ENCODE results near the gene MRAS. TPM values are rescaled to one million over a fixed set of nuclear protein-coding genes. Genes with fewer than 3 reads are reported as not detected.
A peak's percentile ranks its signal among the peaks of the same experiment; 100 is the strongest.

Gene MRAS
- polyA plus RNA-seq (ENCODE audit: insufficient read length in 3 of 3), result 10 to 100 TPM; 23.4 to 30.7 (median 29.4) TPM
- long read RNA-seq, donor 1, partial matches to known transcripts, result 0 of 1 reads
- long read RNA-seq, donor 1, other reads (novel, unspliced or antisense), result 0 of 1 reads
- long read RNA-seq, donor 2, partial matches to known transcripts, result 0 of 1 reads
- long read RNA-seq, donor 2, other reads (novel, unspliced or antisense), result 0 of 1 reads
- long read RNA-seq, donor 3, partial matches to known transcripts, result 0 of 4 reads
- long read RNA-seq, donor 3, other reads (novel, unspliced or antisense), result 0 of 4 reads
- long read RNA-seq, donor 4, partial matches to known transcripts, result 0 of 4 reads
- long read RNA-seq, donor 4, other reads (novel, unspliced or antisense), result 0 of 4 reads
- long read RNA-seq, donor 5, result 0 reads
- long read RNA-seq, donor 6, partial matches to known transcripts, result 0 of 3 reads
- long read RNA-seq, donor 6, other reads (novel, unspliced or antisense), result 0 of 3 reads
- long read RNA-seq, donor 7, partial matches to known transcripts, result 5 of 10 reads
- long read RNA-seq, donor 7, other reads (novel, unspliced or antisense), result 0 of 10 reads
- long read RNA-seq, donor 8, partial matches to known transcripts, result 0 of 5 reads
- long read RNA-seq, donor 8, other reads (novel, unspliced or antisense), result 0 of 5 reads
- long read RNA-seq, donor 9, partial matches to known transcripts, result 0 of 1 reads
- long read RNA-seq, donor 9, other reads (novel, unspliced or antisense), result 0 of 1 reads
- long read RNA-seq, donor 10, partial matches to known transcripts, result 0 of 1 reads
- long read RNA-seq, donor 10, other reads (novel, unspliced or antisense), result 0 of 1 reads
- long read RNA-seq, donor 11, partial matches to known transcripts, result 0 of 5 reads
- long read RNA-seq, donor 11, other reads (novel, unspliced or antisense), result 0 of 5 reads
- long read RNA-seq, donor 12, partial matches to known transcripts, result 0 of 1 reads
- long read RNA-seq, donor 12, other reads (novel, unspliced or antisense), result 0 of 1 reads
- long read RNA-seq, donor 13, partial matches to known transcripts, result 0 of 6 reads
- long read RNA-seq, donor 13, other reads (novel, unspliced or antisense), result 0 of 6 reads
- long read RNA-seq, donor 14, partial matches to known transcripts, result 0 of 2 reads
- long read RNA-seq, donor 14, other reads (novel, unspliced or antisense), result 0 of 2 reads
- long read RNA-seq, donor 15, partial matches to known transcripts, result 0 of 2 reads
- long read RNA-seq, donor 15, other reads (novel, unspliced or antisense), result 0 of 2 reads
- long read RNA-seq, donor 16, transcript MRAS-202 (6 exons, 1,803 nt), result major isoform, 17 of 22 reads
- long read RNA-seq, donor 16, partial matches to known transcripts, result 5 of 22 reads
- long read RNA-seq, donor 16, other reads (novel, unspliced or antisense), result 0 of 22 reads

DNA sequence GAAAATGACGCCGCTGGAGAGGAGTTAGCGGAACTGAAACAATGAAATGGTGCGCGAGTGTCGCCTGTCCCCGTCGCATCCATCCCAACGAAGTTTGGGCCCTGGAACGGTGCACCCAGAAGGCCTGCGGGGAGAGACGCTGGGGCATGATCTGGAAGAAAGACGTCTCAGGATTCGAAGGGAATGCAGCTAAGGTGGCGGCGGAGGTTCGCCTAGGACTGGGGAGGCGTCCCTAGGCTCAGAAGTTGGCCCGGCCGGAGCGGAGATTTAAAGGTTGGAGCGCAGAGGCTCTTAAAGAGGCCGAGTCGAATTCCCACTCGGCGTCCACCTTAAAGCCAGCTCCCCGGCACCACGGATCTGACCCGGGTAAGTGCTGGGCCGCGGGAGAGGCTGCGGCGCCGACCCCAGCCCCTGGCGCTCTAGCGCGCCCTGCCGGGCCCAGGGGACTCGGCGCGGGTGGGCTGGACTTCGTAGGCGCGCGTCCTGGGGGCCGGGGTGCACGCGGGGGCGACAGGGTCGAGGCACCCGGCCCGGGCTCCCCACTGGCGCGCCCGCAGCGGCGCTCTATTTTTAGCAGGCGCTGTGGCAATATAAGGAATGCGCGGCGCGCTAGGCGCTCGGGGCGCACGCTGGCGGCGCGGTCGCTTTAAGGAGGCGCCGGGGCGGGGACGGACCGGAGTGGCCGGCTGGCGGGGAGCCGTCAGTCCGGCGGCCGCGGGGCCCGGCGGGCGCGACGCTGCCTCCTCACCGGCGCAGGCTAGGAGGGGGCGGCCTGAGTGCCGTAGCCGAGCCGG, at the start of gene MRAS:
Gene MRAS, plus strand, starts transcription at position 620 of the 794 bp plus-strand sequence. CDS start 24,305 bp downstream, outside the sequence.
- peak in 4 of 11 donors; percentile 62 to 69 (median 64) for DNase-seq (ENCODE audit: extremely low read depth in 1 of 11, low read depth in 9 of 11, low spot score in 4 of 11)

DNA sequence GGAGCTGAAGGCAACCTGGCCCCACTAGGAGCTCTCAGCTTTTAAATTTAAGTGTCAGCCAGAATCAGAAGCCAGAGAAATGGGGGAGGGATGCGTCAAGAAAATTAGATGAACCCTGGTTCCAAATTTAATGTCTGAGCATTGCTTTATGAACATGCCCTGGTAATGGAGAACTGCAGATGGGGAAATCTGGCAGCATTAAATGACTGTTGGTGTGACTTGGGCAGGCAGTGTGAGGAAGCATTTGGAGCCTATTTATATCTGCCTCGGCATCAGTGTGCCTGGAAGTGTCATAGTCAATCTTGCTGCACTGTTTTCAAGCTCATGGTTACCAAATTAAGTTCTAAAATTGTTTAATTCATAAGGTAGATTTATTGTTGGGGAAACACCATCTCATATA, 47.7 kb upstream of the MRAS start:
- DNase-seq (ENCODE audit: extremely low read depth in 1 of 11, low read depth in 9 of 11, low spot score in 4 of 11), result no peak

- no peak for DNase-seq (ENCODE audit: extremely low read depth in 1 of 11, low read depth in 9 of 11, low spot score in 4 of 11)
Measured at GRCh38 chr3:138303474-138303873, 44.9 kb upstream of the MRAS start.

GRCh38 chr3:138307899-138308298, 40.5 kb upstream of the MRAS start:
- DNase-seq (ENCODE audit: extremely low read depth in 1 of 11, low read depth in 9 of 11, low spot score in 4 of 11), result no peak

DNA sequence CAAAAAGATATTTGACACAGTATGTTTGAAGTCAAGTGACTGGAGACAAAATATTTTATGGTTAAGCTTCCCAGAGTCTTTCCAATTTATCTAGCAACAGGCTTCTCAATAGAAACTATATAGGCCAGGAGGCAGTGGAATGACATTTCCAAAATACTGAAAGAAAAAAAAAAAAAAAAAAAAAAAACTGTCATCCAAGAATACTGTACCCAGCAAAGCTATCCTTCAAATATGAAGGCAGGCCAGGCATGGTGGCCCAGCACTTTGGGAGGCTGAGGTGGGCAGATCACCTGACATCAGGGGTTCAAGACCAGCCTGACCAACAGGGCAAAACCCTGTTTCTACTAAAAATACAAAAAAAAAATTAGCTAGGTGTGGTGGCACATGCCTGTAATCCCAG, 39.6 kb upstream of the MRAS start:
- no peak for DNase-seq (ENCODE audit: extremely low read depth in 1 of 11, low read depth in 9 of 11, low spot score in 4 of 11)

DNA sequence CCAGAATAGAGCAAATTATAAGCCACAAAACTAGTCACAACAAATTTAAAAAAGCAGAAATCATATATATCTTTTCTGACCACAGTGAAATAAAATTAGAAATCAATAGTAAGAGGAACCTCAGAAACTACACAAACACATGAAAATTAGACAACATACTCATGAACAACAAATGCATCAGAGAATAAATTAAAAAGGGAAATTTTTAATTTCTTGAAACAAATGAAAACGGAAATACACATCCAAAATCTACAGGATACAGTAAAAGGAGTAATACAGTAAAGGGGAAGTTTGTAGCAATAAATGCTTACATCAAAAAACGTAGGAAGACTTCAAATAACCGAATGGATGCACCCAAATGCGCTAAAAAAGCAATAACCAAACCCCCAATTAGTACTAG, 37.9 kb upstream of the MRAS start:
- DNase-seq (ENCODE audit: extremely low read depth in 1 of 11, low read depth in 9 of 11, low spot score in 4 of 11), result no peak

- no peak for DNase-seq (ENCODE audit: extremely low read depth in 1 of 11, low read depth in 9 of 11, low spot score in 4 of 11)
Measured at GRCh38 chr3:138314751-138315150, 33.6 kb upstream of the MRAS start.

- DNase-seq (ENCODE audit: extremely low read depth in 1 of 11, low read depth in 9 of 11, low spot score in 4 of 11), result no peak
Measured at GRCh38 chr3:138317687-138318086, 30.7 kb upstream of the MRAS start.

DNA sequence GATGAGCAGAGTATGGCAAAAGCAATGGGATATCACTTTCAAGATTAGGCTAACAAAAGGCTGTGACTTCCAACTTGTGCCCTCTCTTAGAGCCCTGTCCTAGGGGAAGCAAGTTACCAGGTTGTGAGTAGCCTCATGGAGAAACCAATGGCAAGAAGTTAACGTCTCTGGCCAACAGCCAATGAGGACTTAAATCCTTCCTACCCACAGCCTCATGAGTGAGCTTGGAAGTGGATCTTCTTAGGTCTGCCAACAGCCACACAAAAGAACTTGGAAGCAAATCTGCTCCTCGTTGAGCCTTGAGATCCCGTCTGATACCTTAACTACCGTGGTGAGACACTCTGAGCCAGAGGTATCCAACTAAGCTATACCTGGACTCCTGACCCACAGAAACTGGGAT, 24.4 kb upstream of the MRAS start:
- no peak for DNase-seq (ENCODE audit: extremely low read depth in 1 of 11, low read depth in 9 of 11, low spot score in 4 of 11)

DNA sequence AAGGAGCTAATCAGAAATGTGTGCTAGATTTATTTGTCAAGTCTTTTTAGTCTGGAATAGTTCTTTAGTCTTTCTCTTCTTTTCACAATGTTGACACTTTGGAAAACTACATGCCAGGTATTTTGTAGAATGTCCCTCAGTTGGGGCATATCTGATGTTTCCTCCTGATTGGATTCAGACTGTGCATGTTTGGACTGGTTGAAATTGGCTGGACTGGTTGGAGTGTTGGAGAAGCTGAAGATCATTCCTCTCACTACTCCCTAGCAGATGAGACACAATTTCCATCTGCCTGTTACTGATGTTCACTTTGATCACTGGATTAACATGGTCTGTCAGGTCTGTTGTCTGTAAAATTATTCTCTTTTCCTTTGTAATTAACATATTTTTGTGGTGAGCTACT, 22.4 kb upstream of the MRAS start:
- no peak for DNase-seq (ENCODE audit: extremely low read depth in 1 of 11, low read depth in 9 of 11, low spot score in 4 of 11)

DNA sequence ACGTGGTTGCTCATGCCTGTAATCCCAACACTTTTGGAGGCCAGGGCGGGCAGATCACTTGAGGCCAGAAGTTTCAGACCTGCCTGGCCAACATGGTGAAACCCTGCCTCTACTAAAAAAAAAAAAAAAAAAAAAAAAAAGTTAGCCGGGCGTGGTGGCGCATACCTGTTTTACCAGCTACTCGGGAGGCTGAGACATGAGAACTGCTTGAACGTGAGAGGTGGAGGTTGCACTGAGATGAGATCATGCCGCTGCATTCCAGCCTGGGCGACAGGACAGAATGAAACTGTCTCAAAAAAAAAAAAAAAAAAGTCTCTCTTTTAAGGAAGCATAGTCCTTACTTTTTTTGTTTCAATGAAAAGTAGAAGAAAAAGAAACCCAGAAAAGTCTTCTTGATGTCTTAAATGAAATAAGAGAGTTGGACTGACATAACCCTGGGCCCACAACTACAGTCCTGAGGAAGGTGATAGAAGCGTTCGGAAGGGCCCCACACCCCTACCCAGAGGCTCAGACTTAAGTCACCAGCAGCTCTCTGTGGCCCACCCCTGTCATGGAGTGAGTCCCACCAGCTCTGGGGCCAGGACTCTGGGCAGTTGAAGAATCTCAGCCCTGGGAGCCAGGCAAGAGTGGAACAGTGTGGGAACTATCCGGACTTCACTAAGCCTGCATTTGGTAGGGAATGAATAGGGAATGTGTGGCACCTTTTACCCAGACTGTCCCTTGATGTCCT, 21.3 kb upstream of the MRAS start:
- no peak for DNase-seq (ENCODE audit: extremely low read depth in 1 of 11, low read depth in 9 of 11, low spot score in 4 of 11)

GRCh38 chr3:138327831-138328230, 20.5 kb upstream of the MRAS start:
- no peak for DNase-seq (ENCODE audit: extremely low read depth in 1 of 11, low read depth in 9 of 11, low spot score in 4 of 11)

GRCh38 chr3:138328341-138328740, 20.0 kb upstream of the MRAS start:
- DNase-seq (ENCODE audit: extremely low read depth in 1 of 11, low read depth in 9 of 11, low spot score in 4 of 11), result no peak

DNA sequence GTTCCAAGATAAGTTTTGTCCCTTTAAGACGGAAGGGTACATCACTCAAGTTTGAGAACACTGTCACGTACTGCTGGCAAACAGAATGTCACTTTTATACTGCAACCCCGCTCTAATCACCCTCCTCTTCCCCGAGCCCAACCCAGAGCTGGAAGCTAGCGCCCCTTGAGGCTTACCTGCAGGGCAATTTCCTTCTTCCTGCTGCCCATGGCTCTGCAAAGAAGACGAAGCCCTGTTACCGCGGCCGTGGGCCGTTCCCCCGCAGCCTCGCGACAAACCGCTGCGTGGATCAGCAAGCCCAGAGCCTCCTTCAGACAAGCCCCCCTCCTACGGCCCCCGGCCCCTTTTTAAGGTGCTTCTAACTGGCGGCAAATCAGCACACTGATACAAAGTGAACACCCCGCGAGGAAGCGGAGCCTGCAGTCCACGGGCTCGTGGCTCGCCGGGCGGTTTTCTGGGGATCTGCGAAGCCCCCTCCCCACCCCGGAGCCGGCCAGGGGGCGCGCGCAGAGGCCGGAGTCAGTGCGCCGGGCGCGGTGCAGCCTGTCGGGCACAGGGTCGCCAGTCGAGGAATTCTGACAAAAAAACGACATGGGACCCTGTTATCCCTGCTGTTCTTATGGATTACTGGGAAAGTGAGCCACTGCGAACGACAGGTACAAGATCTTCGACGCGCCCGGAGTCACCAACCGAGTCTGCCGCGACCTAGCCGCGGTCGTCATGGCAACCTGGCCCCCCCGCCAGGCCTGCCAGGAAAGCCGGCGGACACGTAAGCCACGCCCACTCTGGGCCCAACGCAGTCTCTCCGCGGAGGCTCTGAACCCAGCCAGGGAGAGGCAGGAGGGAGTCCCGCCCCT, 19.0 kb upstream of the MRAS start, which contains the start of gene NME9:
Gene NME9, minus strand, starts transcription at position 725 of the 857 bp plus-strand sequence. Its CDS starts 516 bp downstream, at position 209.
- peak in 10 of 11 donors; percentile 41 to 85 (median 78) for DNase-seq (ENCODE audit: extremely low read depth in 1 of 11, low read depth in 9 of 11, low spot score in 4 of 11)

- no peak for DNase-seq (ENCODE audit: extremely low read depth in 1 of 11, low read depth in 9 of 11, low spot score in 4 of 11)
Measured at GRCh38 chr3:138329984-138330293, 18.4 kb upstream of the MRAS start.

GRCh38 chr3:138331143-138331894, 17.1 kb upstream of the MRAS start:
- DNase-seq (ENCODE audit: extremely low read depth in 1 of 11, low read depth in 9 of 11, low spot score in 4 of 11), result no peak
